Adrenal gland (tissue), 5 donors: Measurements from ENCODE around the gene GJC1.

Source experiments
- POLR2A ChIP-seq, 2 donors: fragments of 450-650 bp; IDR thresholded peaks; one replicate each; pipeline ENCODE4 v1.6.1; 2017; ENCODE audit warnings: antibody characterized with exemption in 2 of 2, mild to moderate bottlenecking in 2 of 2, moderate library complexity in 1 of 2
- TF ChIP-seq, protein P1 (sequence below), 6 experiments: fragments of 450-650 bp in 4 of 6; fragments of 200-600 bp in 2 of 6; sonication (generic) in 1 of 6; IDR thresholded peaks; 1 replicate in 5 of 6; 2 replicates in 1 of 6; pipeline versions ENCODE4 v1.5.1 to v1.8.0; 2016 to 2021; ENCODE audit warnings: antibody characterized with exemption in 6 of 6, mild to moderate bottlenecking in 2 of 6, moderate library complexity in 1 of 6
- donor health status: DM: no; HTN: no; CAD: no.

GRCh38 chr17:44785921-44786320 lies 44.2 kb downstream of the GJC1 start:
- TF ChIP-seq, protein P1, sequence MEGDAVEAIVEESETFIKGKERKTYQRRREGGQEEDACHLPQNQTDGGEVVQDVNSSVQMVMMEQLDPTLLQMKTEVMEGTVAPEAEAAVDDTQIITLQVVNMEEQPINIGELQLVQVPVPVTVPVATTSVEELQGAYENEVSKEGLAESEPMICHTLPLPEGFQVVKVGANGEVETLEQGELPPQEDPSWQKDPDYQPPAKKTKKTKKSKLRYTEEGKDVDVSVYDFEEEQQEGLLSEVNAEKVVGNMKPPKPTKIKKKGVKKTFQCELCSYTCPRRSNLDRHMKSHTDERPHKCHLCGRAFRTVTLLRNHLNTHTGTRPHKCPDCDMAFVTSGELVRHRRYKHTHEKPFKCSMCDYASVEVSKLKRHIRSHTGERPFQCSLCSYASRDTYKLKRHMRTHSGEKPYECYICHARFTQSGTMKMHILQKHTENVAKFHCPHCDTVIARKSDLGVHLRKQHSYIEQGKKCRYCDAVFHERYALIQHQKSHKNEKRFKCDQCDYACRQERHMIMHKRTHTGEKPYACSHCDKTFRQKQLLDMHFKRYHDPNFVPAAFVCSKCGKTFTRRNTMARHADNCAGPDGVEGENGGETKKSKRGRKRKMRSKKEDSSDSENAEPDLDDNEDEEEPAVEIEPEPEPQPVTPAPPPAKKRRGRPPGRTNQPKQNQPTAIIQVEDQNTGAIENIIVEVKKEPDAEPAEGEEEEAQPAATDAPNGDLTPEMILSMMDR (IDR thresholded peaks at IDR 0.05), result no peak
- TF ChIP-seq POLR2A (IDR thresholded peaks at IDR 0.05), result no peak
